T-helper 2 cell treated with Interferon-gamma antibody and Interleukin-4, amounts not matched to agents 100 ng/mL and 5 ng/mL, for 36 hours (primary cell): ENCODE results near the gene FDX2. TPM values are rescaled to one million over a fixed set of nuclear protein-coding genes. Genes with fewer than 3 reads are reported as not detected.

Source experiments
- intact Hi-C: fragments of 100-400 bp; cut with micrococcal nuclease; formaldehyde crosslinking; loops from one replicate; pipeline ENCODE4 v1.15.1; 2023
- total RNA-seq: library from RNA; stranded (reverse); gene quantifications from 2 replicates; pipeline ENCODE4 v1.2.3, GENCODE V29; 2022

Gene FDX2
- 7.2 and 9.0 TPM in 2 replicates for total RNA-seq

DNA sequence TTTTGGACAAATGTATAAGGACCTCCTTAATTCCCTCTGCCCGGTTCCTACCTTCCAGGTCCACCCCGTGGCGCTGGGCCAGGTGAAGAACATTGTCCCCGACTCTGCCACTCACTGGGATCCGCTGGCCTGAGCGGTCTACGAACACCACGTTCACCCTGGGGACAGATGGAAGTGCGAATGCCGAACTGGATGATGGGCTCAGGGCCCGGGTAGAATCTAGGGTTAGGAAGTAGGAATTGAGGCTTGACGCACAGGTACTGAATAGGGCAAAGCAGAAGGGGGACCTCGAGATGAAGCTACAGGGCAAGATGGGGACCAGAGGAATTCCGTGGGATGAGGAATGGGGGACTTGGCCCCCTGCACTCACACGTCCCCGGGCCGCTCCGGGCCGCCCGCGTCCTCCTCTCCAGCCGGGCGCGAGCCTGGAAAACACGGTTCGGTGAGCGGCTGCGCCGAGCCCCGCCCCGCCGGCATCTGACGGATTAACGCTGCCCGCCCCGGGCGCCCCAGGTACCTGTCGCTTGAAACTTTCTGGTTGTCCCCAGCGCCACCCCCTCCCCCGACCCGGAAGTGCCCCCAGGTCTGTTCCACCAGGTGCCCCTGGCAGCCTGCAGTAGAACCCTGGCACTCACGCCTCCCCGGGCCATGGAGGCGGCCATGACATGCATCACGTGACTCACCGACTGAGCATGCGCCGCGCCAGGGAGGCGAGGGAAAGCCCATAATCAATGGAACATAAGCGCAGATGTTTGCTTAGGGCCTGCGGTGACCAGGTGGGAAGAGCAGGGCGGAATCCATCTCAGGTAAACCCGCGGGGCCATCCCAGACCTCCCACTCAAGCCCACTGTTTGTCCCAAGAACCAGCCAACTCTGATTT, at the start of gene FDX2:
FDX2 (minus strand) TSS at position 681 of the 880 bp plus-strand sequence; CDS start at position 662, 19 bp downstream.
- intact Hi-C loops, result loop anchor here (1.0 kb wide), 1 partner anchor 18 kb away; the partner anchor contains the start of gene RAVER1

DNA sequence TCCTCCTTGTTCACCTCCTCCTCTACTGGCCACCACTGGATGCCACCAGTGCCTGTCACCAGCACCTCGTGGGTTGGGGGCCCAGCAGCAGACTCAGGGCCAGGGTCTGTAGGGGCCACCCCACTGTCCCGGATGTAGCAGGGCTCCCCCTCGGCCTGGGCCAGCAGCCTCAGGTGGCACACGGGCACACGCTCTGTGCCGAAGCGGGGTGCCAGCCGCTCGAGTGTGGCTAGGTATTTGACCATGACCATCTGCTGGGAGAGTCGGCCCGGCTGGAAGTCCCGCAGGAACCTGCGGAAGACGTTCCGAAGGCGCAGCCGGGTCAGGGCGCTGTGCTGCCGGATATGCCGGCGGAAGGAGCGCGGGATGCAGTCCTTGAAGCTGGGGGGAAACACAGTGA, 49.7 kb upstream of the FDX2 start:
- intact Hi-C loops, result no loop called here

DNA sequence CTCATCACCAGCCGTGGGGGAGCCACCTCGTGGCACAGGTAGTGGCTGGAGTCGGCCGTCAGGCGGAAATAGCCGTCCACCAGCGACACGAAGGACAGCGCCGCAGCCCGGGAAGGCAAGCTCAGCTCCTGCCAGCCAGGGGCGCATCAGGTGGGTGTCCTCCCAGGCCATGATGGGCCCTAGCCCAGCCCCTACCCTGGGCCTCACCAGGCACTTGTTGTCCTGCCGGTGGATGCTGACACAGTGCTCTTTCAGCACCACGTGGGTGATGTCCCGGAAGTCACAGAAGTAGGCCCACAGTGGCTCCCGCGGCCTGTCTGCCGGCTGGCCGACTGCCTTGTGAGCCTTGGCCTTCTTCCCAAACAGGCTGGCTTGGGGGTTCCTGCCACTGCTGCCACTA, 48.8 kb upstream of the FDX2 start:
- intact Hi-C loops, result no loop called here

DNA sequence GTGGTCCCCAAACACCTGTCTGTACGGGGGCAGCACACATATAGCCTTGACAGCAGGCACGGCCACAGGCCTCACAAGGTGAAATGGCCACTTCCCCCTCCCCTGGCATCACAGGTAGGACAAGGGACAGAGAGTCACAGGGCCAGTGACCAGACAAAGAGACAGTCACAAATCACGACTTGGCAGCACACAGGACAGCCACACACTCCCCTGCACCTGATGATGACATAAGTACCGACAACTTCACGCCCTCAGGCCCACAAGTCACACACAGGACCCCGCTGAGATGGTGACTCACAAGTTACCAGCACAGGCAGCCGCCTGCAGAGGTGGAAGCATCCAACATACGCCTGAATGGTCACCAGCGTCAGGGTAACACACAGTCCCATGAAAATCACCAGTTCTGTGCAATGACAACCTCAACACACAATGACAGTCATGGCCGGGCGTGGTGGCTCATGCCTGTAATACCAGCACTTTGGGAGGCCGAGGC, 48.0 kb upstream of the FDX2 start:
- intact Hi-C loops, result no loop called here

DNA sequence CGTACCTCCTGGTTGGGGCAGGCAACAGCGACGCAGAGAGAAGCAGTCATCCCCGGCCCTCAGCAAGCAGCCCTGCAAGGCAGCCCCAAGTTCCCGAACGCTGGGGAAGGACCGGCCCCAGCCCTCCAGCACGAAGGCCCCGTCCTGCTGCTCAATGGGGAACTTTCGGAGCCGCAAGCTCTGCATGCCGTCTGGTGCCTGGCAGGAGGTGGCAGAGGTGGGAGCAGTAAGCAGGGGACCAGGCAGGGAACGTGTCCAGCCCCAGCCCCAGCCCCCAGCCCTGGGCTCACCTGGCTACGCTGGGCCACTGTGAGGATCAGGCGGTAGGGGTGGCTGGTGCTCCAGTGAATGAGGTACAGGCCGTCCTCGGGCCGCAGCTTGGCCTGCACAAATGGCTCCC, 46.4 kb upstream of the FDX2 start:
- intact Hi-C loops, result no loop called here

DNA sequence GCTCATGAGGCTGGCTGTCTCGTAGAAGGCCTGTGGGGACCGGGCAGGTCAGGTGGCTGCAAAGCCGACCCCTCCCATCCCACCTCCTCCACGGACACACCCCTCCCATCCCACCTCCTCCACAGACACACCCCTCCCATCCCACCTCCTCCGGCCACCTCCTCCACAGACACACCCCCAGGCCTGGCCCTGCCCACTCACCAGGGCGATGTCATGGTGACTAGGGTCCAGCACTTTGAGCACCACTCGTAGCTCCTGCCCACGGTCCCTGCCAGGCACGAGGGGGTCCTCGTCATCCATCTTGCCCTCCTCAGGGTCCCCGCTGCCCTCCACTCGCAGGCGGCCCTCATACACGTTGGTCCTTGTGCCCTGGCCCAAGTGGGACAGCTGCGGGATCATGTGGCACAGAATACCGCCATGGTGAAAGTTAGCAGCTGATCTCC, 45.8 kb upstream of the FDX2 start:
- intact Hi-C loops, result no loop called here

DNA sequence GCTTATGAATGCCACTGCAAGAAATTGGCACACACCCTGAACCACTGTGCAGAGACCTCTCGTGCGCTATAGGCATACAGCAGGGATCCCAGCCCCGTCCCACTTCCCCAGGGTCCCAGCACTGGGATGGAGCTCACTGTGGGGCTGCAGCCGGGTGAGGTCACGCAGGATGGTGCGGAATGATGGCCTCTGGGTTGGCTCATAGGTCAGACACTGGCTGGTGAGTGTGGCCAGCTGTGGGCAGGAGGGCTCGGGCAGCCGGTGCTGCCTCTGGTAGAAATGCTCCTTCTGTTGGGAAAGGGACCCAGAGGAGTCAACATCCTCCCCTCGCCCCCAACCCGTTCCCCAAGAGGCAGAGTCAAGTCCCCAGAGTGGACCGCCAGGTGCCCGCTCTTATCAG, 40.6 kb upstream of the FDX2 start:
- intact Hi-C loops, result no loop called here

DNA sequence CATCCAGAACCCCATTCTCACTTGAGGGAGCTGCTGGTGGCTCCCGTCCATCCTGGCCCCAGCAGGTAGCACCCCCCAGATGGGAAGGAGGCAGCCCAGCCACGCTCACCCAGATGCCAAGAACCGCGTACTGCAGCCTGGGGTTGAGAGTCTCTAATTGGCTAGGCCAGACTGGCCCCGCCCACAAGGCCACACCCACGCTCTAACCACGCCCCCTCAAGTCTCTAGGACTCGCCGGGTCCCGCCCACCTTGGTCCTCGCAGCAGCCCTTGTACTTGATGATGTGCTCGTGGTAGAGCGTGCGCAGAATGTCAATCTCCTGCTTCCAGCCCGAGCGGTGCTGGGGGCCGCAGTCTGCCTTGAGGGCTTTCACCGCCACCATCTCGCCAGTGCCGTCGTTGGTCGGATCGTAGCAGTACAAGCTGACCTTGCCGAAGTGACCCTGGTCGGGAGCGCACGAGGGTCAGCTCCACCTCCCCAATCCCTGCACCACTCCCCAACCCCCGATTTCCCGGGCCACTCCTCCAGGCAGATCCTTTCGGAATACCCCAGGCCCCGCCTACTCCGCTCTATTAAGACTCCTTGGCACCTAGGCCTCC, 38.1 kb upstream of the FDX2 start:
- intact Hi-C loops, result no loop called here

DNA sequence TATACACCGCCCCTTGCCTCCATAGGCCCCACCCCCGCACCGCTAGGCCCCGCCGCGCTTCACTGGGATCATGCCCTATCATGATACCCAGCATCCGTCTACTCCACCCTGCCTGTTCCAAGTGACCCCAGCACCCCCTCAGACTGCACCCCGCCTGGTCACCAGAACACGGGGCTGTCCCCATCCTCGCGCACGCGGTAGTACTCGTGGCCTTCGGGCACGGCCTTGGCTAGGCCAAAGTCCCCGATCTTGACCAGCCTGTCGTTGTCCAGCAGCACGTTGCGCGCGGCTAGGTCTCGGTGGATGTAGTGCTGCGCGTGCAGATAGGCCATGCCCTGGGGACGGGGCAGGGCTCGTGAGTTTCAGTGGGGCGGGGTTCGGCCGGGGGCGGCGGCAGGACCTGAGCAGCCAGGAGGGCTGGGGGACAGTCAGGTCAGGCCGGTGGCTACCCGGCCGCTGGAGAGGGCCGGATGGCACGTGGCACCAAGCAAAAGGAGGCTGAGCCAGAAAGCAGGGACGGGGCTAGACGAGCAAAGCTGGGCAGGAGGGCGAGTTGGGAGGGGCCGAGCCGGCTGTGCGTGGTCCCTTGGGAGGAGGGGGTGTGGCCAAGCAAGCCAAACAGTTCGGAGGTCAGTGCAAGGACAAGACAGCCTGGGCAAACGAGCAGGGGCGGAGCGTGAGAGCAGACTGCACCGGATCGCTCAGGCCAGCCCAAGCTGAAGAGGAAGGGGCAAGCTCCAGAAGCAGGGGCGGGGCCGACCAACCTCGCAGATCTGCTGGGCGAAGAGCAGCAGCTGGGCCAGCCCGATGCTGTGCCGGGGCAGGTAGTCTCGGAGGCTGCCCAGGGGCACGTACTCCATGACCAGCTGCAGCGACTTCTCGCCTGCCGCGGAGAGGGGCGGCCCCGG, 37.2 kb upstream of the FDX2 start:
- intact Hi-C loops, result no loop called here

DNA sequence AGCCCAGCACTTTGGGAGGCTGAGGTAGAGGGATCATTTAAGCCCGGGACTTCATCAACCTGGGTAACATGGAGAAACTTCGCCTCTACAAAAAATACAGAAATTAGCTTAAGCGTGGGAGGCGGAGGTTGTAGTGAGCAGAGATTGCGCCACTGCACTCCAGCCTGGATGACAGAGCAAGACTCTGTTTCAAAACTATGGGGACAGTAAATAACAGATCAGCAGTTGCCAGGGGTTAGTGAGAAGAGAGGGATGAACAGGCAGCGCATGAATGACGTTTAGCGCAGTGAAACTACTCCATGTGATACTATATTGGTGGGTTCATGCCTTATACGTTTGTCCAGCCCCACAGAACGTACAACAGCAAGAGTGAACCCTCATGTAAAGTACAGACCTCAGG, 30.7 kb upstream of the FDX2 start:
- intact Hi-C loops, result no loop called here

DNA sequence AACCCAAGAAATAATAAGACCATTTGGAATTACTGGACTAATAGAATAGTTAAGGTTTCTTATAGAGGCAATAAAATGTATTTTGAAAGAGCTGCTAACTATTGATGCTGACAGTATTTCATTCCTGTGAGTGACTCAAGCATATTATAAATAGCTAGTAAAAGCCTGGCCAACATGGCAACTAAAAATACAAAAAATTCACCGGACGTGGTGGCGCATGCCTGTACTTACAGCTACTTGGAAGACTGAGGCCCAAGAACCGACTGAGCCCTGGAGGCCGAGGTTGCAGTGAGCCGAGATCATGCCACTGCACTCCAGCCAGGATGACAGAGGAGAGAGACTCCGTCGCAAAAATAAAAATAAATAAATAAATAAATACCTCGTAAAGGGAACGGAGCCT, 29.0 kb upstream of the FDX2 start:
- intact Hi-C loops, result no loop called here

DNA sequence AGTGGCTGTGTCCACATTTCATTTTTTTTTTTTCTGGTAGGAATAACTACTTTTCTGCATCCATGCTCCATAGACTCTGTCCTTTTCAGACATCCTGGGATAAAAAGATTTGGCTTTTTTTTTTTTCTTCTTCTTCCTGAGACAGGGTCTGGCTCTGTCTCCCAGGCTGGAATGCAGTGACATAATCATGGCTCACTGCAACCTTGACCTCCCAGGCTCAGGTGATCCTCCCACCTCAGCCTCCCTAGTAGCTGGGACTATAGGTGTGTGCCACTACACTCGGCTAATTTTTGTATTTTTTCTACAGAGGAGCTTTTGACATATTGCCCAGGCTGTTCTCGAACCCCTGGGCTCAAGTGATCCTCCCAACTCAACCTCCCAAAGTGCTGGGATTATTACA, 27.7 kb upstream of the FDX2 start:
- intact Hi-C loops, result no loop called here

DNA sequence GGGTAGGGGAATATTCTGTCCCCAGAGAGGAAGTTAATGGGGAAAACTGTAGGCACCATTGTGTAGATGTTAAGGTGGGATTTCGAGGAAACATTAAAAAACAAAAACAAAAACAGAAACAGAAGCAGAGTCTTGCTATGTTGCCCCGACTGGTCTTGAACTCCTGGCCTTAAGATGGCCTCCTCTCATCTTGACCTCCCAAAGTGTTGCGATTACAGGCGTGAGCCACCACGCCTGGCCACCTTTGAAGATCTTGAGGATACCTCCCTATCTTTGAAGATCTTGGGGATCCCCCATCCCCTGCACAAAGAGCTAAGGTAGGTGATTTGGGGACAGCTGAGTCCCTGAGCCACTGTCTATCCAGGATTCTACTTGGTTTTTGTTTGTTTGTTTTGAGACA, 24.2 kb upstream of the FDX2 start:
- intact Hi-C loops, result loop anchor here (5.0 kb wide), 1 partner anchor 73 kb away; no protein-coding TSS in a partner anchor

DNA sequence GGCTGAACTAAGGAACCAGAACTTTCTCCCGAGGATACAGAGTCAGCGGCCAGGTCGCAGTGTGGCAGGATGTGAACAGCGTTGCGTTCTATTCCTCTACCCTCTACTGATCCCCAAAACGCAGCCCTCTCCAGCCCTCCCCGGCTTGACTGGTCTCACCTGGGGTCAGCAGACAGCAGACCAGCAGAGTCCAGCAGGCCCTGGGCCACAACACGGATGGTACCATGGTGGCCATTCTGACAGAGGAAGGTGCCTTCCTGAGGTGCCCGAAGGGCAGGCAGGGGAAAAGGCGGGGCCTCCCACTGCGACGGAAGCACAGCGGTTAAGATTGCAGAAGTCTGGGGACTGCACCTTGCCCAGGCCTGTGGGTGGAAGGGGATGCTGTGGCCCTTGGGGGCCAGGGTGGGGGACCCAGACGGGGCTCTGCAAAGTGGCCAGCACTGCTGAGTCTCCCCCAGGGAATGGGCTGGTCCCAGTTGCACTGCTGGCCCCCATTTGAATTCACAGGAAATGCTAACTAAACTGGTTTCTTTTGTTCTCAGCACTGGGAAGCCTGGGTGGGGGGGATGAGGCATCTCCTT, 23.7 kb upstream of the FDX2 start, which contains the start of gene ICAM3:
ICAM3 (minus strand) TSS at position 245 of the 581 bp plus-strand sequence; CDS start at position 235, 10 bp downstream.
- intact Hi-C loops, result loop anchor here (5.0 kb wide), 1 partner anchor 72 kb away; no protein-coding TSS in a partner anchor

DNA sequence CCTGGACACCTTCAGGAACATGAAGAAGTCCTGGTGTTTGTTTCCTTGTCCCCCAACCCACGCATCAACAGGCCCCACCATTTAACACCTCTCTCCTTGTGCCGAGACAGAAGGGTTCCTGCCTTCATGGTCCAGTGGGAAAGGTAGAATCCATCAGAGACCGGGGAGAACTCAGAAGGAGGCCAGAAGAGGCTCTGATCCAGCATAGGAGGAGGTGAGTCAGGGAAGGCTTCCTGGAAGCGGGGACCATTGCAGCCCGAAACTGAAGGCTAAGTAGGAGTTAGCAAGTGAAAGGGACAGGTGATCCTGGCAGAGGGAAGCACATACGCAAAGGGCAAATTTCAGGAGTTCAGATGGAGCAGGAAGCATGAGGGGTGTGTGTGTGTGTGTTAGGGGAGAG, 23.1 kb upstream of the FDX2 start:
- intact Hi-C loops, result loop anchor here (5.0 kb wide), 1 partner anchor 72 kb away; no protein-coding TSS in a partner anchor

DNA sequence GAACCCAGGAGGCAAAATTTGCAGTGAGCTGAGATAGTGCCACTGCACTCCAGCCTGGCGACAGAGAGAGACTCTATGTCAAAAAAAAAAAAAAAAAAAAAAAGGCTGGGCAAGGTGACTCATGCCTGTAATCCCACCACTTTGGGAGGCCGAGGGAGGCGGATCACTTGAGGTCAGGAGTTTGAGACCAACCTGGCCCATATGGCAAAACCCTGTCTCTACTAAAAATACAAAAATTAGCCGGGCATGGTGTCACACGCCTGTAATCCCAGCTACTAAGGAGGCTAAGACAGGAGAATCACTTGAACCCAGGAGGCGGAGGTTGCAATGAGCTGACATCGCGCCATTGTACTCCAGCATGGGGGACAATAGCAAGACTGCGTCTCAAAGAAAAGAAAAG, 20.9 kb upstream of the FDX2 start:
- intact Hi-C loops, result loop anchor here (5.0 kb wide), 1 partner anchor 69 kb away; no protein-coding TSS in a partner anchor

DNA sequence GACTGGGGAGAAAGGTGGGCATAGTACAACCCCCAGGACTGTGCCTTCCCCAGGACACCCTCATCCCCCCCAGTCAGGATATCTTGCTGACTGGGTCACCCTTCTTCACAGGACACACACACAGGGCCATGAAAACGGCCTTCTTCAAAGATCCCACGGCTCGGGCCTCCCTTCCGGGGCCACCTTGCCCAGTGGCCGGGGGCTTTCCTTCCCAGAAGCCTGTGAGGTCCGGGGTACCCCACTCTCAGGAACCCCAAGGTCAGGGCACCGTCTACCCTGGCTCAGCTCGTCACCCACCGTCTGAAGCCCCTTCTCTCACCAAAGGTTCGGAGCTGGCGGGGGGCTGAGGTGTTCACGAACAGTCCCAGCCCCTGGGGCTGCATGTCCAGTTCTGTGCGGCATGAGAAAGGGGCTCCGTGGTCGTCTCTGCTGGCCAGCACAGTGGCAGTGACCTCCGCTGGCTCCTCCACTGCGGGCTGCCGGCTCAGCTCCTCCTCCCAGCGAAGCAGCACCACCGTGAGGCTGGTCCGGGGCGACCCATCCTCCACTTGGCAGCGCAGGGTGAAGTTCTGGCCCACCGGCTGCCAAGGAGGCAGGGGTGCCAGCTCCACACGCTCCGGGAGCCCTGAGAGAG, 19.7 kb upstream of the FDX2 start:
- intact Hi-C loops, result loop anchor here (5.0 kb wide), 1 partner anchor 68 kb away; no protein-coding TSS in a partner anchor

DNA sequence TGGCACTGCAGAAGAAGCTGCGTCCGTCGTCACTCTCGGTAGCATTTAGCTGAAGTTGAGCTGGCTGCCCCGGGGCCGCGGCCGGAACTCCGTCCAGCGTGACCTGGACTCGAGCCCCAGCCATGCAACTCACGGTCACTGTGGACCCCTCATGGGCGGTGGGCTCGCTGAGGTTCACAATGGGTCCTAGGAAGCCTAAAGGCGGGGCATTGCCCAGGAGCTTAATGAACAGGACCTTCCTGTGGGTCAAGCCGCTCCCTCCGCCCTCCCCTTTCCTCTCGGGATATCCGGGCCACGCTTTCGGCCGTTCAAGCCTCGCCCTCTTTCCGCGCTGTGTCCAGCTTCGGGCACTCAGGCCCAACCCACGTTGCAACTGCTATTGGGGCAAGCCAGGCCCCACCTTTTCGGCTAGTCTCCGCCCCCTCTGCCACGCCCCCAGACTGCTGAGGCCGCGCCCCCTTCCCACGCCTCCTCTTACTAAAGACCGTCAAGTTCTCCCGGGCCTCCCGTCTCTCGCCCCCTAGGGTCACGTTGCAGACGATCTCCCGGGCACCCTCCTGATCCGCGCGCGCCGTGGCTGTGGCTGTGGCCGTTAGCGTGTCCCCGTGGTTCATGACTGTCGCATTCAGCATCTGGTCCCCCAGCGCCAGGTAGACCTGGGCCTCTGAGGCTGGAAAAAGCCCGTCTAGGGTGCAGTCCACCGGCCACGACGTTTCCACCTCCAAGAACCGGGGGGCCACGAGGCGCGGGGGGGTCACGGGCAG, 19.0 kb upstream of the FDX2 start:
- intact Hi-C loops, result loop anchor here (5.0 kb wide), 2 partner anchors 67 to 318 kb away; partner anchors contain the start of gene ILF3
